Common myeloid progenitor, CD34-positive (primary cell): ENCODE data around the gene KIAA1217.

Experiments used
- CTCF ChIA-PET: fragments of 350-600 bp; sonication (Branson Sonifier 250); formaldehyde crosslinking; loops from one replicate; lab custom pipeline; 2021; ENCODE audit warnings: antibody characterized with exemption; lab: Charles Lee
- POLR2A ChIA-PET: fragments of 350-600 bp; sonication (Branson Sonifier 250); formaldehyde crosslinking; loops from one replicate; lab custom pipeline; 2021; ENCODE audit warnings: antibody characterized with exemption; lab: Charles Lee
- DNase-seq, 3 donors: peaks; one replicate each; pipeline versions ENCODE4 v3.0.0 to v3.0.0-alpha.2; 2013
- H3K27ac ChIP-seq, 2 experiments: 1 replicate in 1 of 2; 2 replicates in 1 of 2; pipeline ENCODE4 v1.7.0; 2013; ENCODE audit warnings: inconsistent platforms in 2 of 2, low read length in 2 of 2, mild to moderate bottlenecking in 2 of 2, low read depth in 1 of 2, moderate library complexity in 1 of 2; ENCODE audit not compliant: severe bottlenecking in 2 of 2, insufficient read depth in 1 of 2, poor library complexity in 1 of 2
- H3K27me3 ChIP-seq, 5 experiments: replicated peaks in 2 of 5; 1 replicate in 3 of 5; 2 replicates in 2 of 5; pipeline versions ENCODE4 v1.6.1 to v1.7.0; 2013; ENCODE audit warnings: low read length in 4 of 5, mild to moderate bottlenecking in 2 of 5, moderate library complexity in 2 of 5, inconsistent platforms in 1 of 5; ENCODE audit not compliant: insufficient read depth in 5 of 5, control insufficient read depth in 4 of 5
- H3K36me3 ChIP-seq, 4 experiments: 1 replicate in 2 of 4; 2 replicates in 2 of 4; pipeline versions ENCODE4 v1.6.1 to v1.7.0; 2013; ENCODE audit warnings: low read length in 3 of 4, control low read depth in 1 of 4, mild to moderate bottlenecking in 1 of 4; ENCODE audit not compliant: control insufficient read depth in 4 of 4, insufficient read depth in 4 of 4
- H3K4me1 ChIP-seq, 4 experiments: 1 replicate in 3 of 4; 2 replicates in 1 of 4; pipeline versions ENCODE4 v1.6.1 to v1.7.1; 2013; ENCODE audit warnings: low read length in 3 of 4, mild to moderate bottlenecking in 3 of 4, control low read depth in 1 of 4, inconsistent platforms in 1 of 4, moderate library complexity in 1 of 4; ENCODE audit not compliant: control insufficient read depth in 4 of 4, insufficient read depth in 4 of 4; ENCODE audit errors: control extremely low read depth in 1 of 4
- H3K4me3 ChIP-seq, 7 experiments: 1 replicate in 4 of 7; 2 replicates in 3 of 7; pipeline versions ENCODE4 v1.5.1 to v1.7.0; 2013; ENCODE audit warnings: mild to moderate bottlenecking in 7 of 7, low read length in 6 of 7, moderate library complexity in 6 of 7, inconsistent platforms in 2 of 7, low read depth in 2 of 7, control low read depth in 1 of 7; ENCODE audit not compliant: insufficient read depth in 4 of 7, control insufficient read depth in 1 of 7; ENCODE audit errors: extremely low read depth in 1 of 7
- H3K9me3 ChIP-seq, 5 experiments: 1 replicate in 4 of 5; 2 replicates in 1 of 5; pipeline versions ENCODE4 v1.6.1 to v1.7.1; 2013; ENCODE audit warnings: low read length in 4 of 5, mild to moderate bottlenecking in 2 of 5, inconsistent platforms in 1 of 5, low read depth in 1 of 5, moderate library complexity in 1 of 5; ENCODE audit not compliant: control insufficient read depth in 4 of 5, insufficient read depth in 2 of 5; ENCODE audit errors: control extremely low read depth in 1 of 5
- WGBS: methylation state at CpG from one replicate; pipeline ENCODE4 v1.1.5; 2013; ENCODE audit not compliant: insufficient coverage; 5-methylcytosine and 5-hydroxymethylcytosine counted together

The KIAA1217 gene

DNA sequence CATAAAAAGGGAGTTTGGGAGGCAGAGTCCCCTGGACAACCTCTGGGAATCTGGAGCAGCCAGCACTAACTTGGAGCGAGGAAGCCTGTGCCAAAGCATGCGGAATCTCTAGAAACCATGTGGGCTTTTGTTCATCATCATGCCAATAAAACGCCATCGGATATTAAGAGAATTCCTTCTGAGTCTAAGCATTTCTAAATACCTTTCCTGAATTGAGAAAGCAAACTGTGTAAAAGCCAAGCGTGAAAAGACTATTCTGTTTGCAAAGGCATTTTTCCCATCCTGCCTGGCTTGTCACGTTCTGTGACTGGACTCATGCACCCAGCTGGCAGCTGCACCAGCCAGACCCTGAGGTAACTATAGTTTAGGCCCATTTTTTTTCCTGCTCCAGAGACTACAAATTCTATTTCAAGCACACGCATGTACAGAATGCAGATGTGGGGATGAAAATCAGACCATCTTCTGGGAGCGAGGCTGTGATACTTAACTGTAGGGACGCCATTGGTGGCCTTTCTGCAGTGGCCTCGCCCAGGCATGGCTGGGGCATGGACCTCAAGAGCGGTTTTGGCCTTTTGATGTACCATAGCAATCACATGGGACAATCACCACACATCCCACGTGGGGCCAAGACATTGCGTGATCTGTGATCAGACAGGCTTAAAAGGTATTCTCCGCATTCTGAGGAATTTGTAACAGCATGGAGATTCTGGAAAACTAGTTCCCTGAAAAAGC lies 218.9 kb downstream of the KIAA1217 start:
- ChIA-PET CTCF (no interaction called here), POLR2A (no interaction called here)
- H3K4me1 ChIP-seq: no peaks in the 10 kb centered on the region
- H3K9me3 ChIP-seq: no peaks in the 10 kb centered on the region
- WGBS: 95% methylated on average over 13 of the region's 14 CpGs
- peaks cover 0 to 5% (median 0%) of the 10 kb centered on the region in 5 experiments for H3K27me3 ChIP-seq
- H3K36me3 ChIP-seq: no peaks in the 10 kb centered on the region
- no peak overlapping the region for H3K27ac ChIP-seq
- no peak for DNase-seq
- H3K4me3 ChIP-seq: no peak overlapping the region

DNA sequence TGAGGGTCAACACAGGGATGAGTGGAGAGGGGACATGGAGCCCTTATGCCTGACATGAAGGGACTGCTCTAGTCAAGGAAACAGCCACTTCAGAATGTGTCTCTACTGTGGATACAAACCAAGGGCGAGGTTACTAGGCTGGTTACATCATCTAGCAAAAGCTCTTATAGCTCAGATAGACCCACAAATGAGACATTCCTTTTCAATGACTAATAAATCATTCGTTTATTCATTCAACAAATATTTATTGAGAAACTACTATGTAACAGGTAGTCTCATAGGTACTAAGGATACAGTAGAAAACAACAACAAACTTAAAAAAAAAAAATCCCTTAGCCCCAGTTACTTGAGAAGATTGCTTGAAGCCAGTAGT lies 219.5 kb downstream of the KIAA1217 start:
- ChIA-PET POLR2A (interaction anchor here (0.6 kb wide), 1 partner anchor 15 kb away, joined by 3 read pairs; no protein-coding TSS in a partner anchor), CTCF (no interaction called here)
- WGBS: no CpG with 5 or more reads among the region's 2 CpGs
- Histone ChIP-seq H3K27ac (no peak overlapping the region), H3K9me3 (no peaks in the 10 kb centered on the region), H3K4me1 (no peaks in the 10 kb centered on the region), H3K36me3 (no peaks in the 10 kb centered on the region), H3K27me3 (peaks cover 0 to 5% (median 0%) of the 10 kb centered on the region in 5 experiments), H3K4me3 (no peak overlapping the region)
- no peak for DNase-seq

DNA sequence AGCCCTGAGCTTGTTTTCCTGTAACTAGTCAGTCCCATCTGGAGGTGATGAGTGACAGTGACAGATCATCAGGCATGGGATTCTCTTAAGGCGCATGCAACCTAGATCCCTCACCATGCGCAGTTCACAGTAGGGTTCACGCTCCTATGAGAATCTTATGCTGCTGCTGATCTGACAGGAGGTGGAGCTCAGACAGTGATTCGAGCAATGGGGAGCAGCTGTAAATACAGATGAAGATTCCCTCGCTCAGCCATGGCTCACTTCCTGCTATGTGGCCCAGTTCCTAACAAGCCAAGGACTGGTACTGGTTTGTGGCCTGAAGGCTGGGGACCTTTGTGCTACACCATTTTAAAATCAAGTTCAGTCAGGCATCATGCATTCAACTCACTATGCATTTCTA lies 221.7 kb downstream of the KIAA1217 start:
- Histone ChIP-seq H3K4me1 (no peaks in the 10 kb centered on the region), H3K27me3 (peaks cover 0 to 5% (median 0%) of the 10 kb centered on the region in 5 experiments), H3K9me3 (peaks cover 0 to 2% (median 0%) of the 10 kb centered on the region in 5 experiments), H3K36me3 (no peaks in the 10 kb centered on the region), H3K27ac (no peak overlapping the region), H3K4me3 (no peak overlapping the region)
- 99% methylated on average over 5 of the region's 5 CpGs for WGBS
- CTCF ChIA-PET: no interaction called here
- DNase-seq: no peak
- POLR2A ChIA-PET: no interaction called here

DNA sequence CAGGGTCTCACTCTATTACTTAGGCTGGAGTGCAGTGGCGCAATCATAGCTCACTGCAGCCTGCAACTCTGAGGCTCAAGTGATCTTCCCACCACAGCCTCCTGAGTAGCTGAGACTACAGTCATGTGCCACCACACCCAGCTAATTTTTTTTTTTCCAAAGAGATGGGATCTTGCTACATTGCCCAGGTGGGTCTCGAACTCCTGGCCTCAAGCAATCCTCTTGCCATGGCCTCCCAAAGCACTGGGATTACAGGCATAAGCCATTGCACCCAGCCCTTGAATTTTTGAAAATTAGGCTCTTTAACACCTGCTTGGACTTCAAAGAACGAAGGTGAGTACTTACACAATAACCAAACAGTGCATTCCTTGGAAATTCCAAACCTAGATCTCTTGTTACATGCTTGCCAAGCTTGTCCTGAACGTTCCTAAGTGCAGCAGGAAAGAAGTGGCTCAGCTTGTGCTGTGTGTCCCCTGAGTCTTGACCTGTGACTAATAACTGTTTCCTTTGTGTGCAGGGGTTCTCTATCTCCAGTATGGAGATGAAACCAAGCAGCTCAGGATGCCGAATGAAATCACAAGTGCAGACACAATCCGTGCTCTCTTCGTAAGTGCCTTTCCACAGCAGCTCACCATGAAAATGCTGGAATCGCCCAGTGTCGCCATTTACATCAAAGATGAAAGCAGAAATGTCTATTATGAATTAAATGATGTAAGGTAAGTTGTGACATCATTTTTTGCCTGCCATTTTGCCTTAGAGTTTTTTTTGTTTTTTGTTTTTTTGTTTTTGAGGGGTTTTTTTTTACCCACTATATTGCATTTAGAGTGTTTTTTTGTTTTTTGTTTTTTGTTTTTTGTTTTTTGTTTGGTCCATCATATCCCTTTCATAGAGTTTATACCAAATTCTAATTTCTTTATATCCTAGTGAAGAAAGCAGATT lies 223.8 kb downstream of the KIAA1217 start:
- H3K27me3 ChIP-seq: peaks cover 0 to 5% (median 0%) of the 10 kb centered on the region in 5 experiments
- WGBS: 87% methylated on average over 4 of the region's 9 CpGs
- H3K4me3 ChIP-seq: no peak overlapping the region
- H3K4me1 ChIP-seq: no peaks in the 10 kb centered on the region
- H3K27ac ChIP-seq: no peak overlapping the region
- peaks cover 0 to 2% (median 0%) of the 10 kb centered on the region in 5 experiments for H3K9me3 ChIP-seq
- DNase-seq: no peak
- H3K36me3 ChIP-seq: no peaks in the 10 kb centered on the region
- CTCF ChIA-PET: interaction anchor here (1.0 kb wide), 1 partner anchor 16 kb away, joined by 4 read pairs; no protein-coding TSS in a partner anchor
- POLR2A ChIA-PET: no interaction called here

DNA sequence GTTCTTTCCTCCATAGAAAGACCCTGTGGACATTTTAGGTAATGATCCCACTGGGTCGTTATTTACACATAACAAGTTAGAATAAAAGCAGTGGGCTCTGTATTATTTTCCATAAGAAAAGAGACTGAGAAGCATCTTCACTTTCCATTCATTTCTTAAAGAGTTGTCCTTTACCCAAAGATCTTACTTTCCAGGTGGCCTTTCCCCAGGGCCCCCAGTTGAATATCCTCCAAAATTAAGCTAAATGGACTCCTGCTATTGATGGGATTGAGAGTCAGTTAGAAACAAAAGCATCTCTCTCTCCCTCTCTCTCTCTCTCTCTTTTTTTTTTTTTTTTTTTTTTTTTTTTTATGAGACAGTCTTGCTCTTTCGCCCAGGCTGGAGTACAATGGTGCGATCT lies 224.8 kb downstream of the KIAA1217 start:
- CTCF ChIA-PET: no interaction called here
- no peak overlapping the region for H3K27ac ChIP-seq
- H3K4me3 ChIP-seq: no peak overlapping the region
- no peaks in the 10 kb centered on the region for H3K36me3 ChIP-seq
- DNase-seq: no peak
- H3K9me3 ChIP-seq: peaks cover 0 to 2% (median 0%) of the 10 kb centered on the region in 5 experiments
- H3K4me1 ChIP-seq: no peaks in the 10 kb centered on the region
- POLR2A ChIA-PET: no interaction called here
- peaks cover 0 to 2% (median 0%) of the 10 kb centered on the region in 5 experiments for H3K27me3 ChIP-seq
- WGBS: 94% methylated on average over 2 of the region's 3 CpGs

DNA sequence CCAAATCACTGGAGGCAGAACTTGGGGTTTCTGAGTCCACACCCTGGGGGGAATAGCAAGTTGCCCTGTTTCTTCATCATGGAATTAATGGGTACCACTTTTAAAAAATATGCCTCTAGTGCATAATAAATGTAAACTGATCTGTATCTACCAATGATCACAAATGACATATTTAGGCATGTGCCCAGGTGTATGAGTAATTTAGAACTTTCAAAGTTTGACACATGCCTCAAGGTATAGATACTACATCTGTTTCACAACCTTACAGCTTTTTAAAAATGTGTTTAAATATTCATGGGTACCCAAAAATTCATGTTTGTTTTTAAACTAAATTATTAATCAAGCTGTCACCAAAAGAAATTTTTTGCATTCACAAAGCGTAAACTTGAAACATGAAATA lies 226.0 kb downstream of the KIAA1217 start:
- peaks cover 0 to 2% (median under 1%) of the 10 kb centered on the region in 5 experiments for H3K27me3 ChIP-seq
- WGBS: no CpG with 5 or more reads among the region's 1 CpG
- no peak overlapping the region for H3K4me3 ChIP-seq
- H3K9me3 ChIP-seq: peaks cover 0 to 2% (median 0%) of the 10 kb centered on the region in 5 experiments
- ChIA-PET POLR2A (interaction anchor here (0.8 kb wide), 1 partner anchor 387 kb away, joined by 4 read pairs; no protein-coding TSS in a partner anchor), CTCF (no interaction called here)
- no peaks in the 10 kb centered on the region for H3K4me1 ChIP-seq
- DNase-seq: no peak
- no peak overlapping the region for H3K27ac ChIP-seq
- H3K36me3 ChIP-seq: no peaks in the 10 kb centered on the region
